ENCODE measurements around the gene GSG1L. TPM values are rescaled to one million over a fixed set of nuclear protein-coding genes. Genes with fewer than 3 reads are reported as not detected.
A peak's percentile ranks its signal among the peaks of the same experiment; 100 is the strongest.

GSG1L gene
- total and polyA plus RNA-seq, 4 donors, result 0.14 to 1.3 (median 0.24) TPM

DNA sequence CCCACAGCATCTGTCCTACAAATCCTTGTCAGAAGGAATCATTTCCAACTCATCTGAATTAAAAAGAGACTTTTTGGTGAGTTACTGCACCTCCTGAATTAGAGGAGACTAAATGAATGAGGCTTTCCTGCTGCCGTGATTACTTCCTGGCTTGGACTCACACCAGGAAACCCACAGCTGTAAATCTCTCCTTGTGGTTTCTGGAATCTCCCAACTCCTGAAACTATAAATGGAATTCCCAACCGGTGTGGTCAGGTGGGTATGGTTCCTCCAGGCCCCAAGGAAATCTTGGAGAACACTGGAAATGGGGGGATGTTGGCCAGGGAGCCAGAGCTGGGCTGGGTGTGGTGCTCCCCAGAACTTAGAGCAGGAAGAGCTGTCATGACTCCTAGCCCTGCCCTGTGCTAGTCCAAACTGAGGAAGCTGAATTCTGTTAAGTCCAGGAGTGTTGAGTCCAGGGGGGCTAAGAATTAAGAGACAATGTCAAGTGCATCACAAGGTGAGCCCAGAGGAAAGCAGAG lies 216.4 kb downstream of the GSG1L start:
- peaks cover 0 to 4% (median under 1%) of the 10 kb centered on the region in 4 donors for H3K9me3 ChIP-seq (ENCODE audit: control insufficient read depth in 4 of 4, insufficient read depth in 3 of 4, low read length in 3 of 4)
- no peaks in the 10 kb centered on the region for H3K36me3 ChIP-seq (ENCODE audit: control insufficient read depth in 4 of 4, insufficient read depth in 4 of 4, low read length in 4 of 4)
- H3K4me1 ChIP-seq (ENCODE audit: control insufficient read depth in 5 of 5, insufficient read depth in 5 of 5, low read length in 5 of 5), result no peaks in the 10 kb centered on the region
- peaks cover 0 to 2% (median 0%) of the 10 kb centered on the region in 3 donors for H3K27me3 ChIP-seq (ENCODE audit: control insufficient read depth in 3 of 3, insufficient read depth in 3 of 3, low read length in 2 of 3)
- 10 to 14% methylated on average over 2 of the region's 2 CpGs for WGBS, 2 donors
- ATAC-seq (ENCODE audit: insufficient read depth, low FRiP score) (no peak), DNase-seq (no peak)
- TF ChIP-seq, protein P1, sequence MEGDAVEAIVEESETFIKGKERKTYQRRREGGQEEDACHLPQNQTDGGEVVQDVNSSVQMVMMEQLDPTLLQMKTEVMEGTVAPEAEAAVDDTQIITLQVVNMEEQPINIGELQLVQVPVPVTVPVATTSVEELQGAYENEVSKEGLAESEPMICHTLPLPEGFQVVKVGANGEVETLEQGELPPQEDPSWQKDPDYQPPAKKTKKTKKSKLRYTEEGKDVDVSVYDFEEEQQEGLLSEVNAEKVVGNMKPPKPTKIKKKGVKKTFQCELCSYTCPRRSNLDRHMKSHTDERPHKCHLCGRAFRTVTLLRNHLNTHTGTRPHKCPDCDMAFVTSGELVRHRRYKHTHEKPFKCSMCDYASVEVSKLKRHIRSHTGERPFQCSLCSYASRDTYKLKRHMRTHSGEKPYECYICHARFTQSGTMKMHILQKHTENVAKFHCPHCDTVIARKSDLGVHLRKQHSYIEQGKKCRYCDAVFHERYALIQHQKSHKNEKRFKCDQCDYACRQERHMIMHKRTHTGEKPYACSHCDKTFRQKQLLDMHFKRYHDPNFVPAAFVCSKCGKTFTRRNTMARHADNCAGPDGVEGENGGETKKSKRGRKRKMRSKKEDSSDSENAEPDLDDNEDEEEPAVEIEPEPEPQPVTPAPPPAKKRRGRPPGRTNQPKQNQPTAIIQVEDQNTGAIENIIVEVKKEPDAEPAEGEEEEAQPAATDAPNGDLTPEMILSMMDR (IDR thresholded peaks at IDR 0.05; ENCODE audit: control extremely low read depth, extremely low read depth), result no peak
- H3K4me3 ChIP-seq, result no peak overlapping the region
- H3K27ac ChIP-seq (ENCODE audit: low read depth in 1 of 2, low read length in 1 of 2), result no peak overlapping the region
- H3K9ac ChIP-seq (ENCODE audit: insufficient read depth in 1 of 2, low read length in 2 of 2), result no peak overlapping the region

DNA sequence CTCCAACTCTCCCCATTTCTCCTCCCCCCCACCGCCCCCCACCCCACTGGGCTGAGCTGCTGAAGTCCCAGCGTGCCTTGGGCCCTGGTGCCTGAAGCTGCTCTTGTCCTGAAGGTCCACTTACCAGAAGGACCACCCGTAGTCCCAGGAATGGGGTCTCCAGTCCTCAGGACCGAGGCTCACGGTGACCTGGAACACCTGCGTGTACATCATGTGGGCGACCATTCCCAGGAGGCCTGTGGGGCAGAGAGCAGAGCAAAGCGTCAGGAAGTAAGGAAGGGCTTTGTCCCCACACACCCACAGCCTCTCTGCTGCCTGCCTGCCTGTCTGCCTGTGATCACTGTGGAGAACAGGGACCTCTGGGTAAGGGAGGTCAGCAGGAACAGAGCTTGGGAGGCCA lies 218.7 kb downstream of the GSG1L start:
- TF ChIP-seq, protein P1 (IDR thresholded peaks at IDR 0.05; ENCODE audit: control extremely low read depth, extremely low read depth), result no peak
- Histone ChIP-seq H3K9me3 (ENCODE audit: control insufficient read depth in 4 of 4, insufficient read depth in 3 of 4, low read length in 3 of 4) (peaks cover 0 to 7% (median under 1%) of the 10 kb centered on the region in 4 donors), H3K9ac (ENCODE audit: insufficient read depth in 1 of 2, low read length in 2 of 2) (no peak overlapping the region), H3K27ac (ENCODE audit: low read depth in 1 of 2, low read length in 1 of 2) (no peak overlapping the region), H3K36me3 (ENCODE audit: control insufficient read depth in 4 of 4, insufficient read depth in 4 of 4, low read length in 4 of 4) (no peaks in the 10 kb centered on the region), H3K27me3 (ENCODE audit: control insufficient read depth in 3 of 3, insufficient read depth in 3 of 3, low read length in 2 of 3) (peaks cover 0 to 3% (median 0%) of the 10 kb centered on the region in 3 donors), H3K4me1 (ENCODE audit: control insufficient read depth in 5 of 5, insufficient read depth in 5 of 5, low read length in 5 of 5) (no peaks in the 10 kb centered on the region), H3K4me3 (no peak overlapping the region)
- ATAC-seq (ENCODE audit: insufficient read depth, low FRiP score) (no peak), DNase-seq (no peak)
- WGBS, 2 donors, result 81 to 87% methylated on average over 8 of the region's 8 CpGs

DNA sequence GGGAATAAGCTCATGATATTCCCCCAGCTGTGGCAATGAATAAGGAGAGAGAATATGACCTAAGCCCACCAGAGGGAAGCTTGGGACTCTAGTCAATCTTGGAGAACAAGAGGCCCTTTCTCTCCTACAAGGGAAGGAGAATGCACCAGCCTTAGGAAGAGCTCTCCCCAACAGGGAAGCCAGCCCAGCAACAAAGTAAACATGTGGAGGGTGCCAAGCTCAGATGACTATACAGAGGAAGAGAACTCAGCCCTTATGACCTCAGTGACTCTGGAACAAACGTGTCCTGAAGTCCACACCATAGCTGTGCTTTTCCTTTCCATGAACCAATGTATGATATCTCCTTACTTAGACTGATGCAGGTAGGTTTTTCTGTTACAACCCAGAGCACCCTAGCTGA lies 219.7 kb downstream of the GSG1L start:
- 35 to 48% methylated on average over 1 of the region's 1 CpG for WGBS, 2 donors
- no peak overlapping the region for H3K27ac ChIP-seq (ENCODE audit: low read depth in 1 of 2, low read length in 1 of 2)
- TF ChIP-seq, protein P1 (IDR thresholded peaks at IDR 0.05; ENCODE audit: control extremely low read depth, extremely low read depth), result no peak
- H3K4me1 ChIP-seq (ENCODE audit: control insufficient read depth in 5 of 5, insufficient read depth in 5 of 5, low read length in 5 of 5), result no peaks in the 10 kb centered on the region
- H3K4me3 ChIP-seq, result no peak overlapping the region
- no peak for ATAC-seq (ENCODE audit: insufficient read depth, low FRiP score)
- H3K27me3 ChIP-seq (ENCODE audit: control insufficient read depth in 3 of 3, insufficient read depth in 3 of 3, low read length in 2 of 3), result peaks cover 0 to 3% (median 2%) of the 10 kb centered on the region in 3 donors
- H3K9me3 ChIP-seq (ENCODE audit: control insufficient read depth in 4 of 4, insufficient read depth in 3 of 4, low read length in 3 of 4), result peaks cover 0 to 7% (median under 1%) of the 10 kb centered on the region in 4 donors
- DNase-seq, result peak in 1 of 3 donors; percentile 1
- H3K36me3 ChIP-seq (ENCODE audit: control insufficient read depth in 4 of 4, insufficient read depth in 4 of 4, low read length in 4 of 4), result no peaks in the 10 kb centered on the region
- H3K9ac ChIP-seq (ENCODE audit: insufficient read depth in 1 of 2, low read length in 2 of 2), result no peak overlapping the region

DNA sequence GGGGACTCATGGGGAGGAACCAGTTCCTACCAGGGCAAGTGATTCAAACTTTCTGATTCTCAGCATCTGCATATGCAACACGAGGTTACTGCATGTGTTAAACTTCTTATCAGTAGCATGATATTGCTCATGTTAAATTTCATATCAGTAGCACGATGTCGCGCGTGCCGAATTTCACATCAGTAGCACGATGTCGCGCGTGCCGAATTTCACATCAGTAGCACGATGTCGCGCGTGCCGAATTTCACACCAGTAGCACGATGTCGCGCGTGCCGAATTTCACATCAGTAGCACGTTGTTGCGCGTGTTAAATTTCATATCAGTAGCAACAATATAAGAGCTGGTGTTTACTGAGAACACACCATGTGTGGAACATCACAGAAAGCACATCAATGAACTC lies 221.6 kb downstream of the GSG1L start:
- ATAC-seq (ENCODE audit: insufficient read depth, low FRiP score), result no peak
- peaks cover 0 to 3% (median 2%) of the 10 kb centered on the region in 3 donors for H3K27me3 ChIP-seq (ENCODE audit: control insufficient read depth in 3 of 3, insufficient read depth in 3 of 3, low read length in 2 of 3)
- 83 to 94% methylated on average over 23 to 24 of the region's 24 CpGs for WGBS, 2 donors
- H3K36me3 ChIP-seq (ENCODE audit: control insufficient read depth in 4 of 4, insufficient read depth in 4 of 4, low read length in 4 of 4), result no peaks in the 10 kb centered on the region
- no peaks in the 10 kb centered on the region for H3K4me1 ChIP-seq (ENCODE audit: control insufficient read depth in 5 of 5, insufficient read depth in 5 of 5, low read length in 5 of 5)
- TF ChIP-seq, protein P1 (IDR thresholded peaks at IDR 0.05; ENCODE audit: control extremely low read depth, extremely low read depth), result no peak
- no peak overlapping the region for H3K4me3 ChIP-seq
- peaks cover 0 to 9% (median under 1%) of the 10 kb centered on the region in 4 donors for H3K9me3 ChIP-seq (ENCODE audit: control insufficient read depth in 4 of 4, insufficient read depth in 3 of 4, low read length in 3 of 4)
- no peak for DNase-seq
- H3K27ac ChIP-seq (ENCODE audit: low read depth in 1 of 2, low read length in 1 of 2), result no peak overlapping the region
- H3K9ac ChIP-seq (ENCODE audit: insufficient read depth in 1 of 2, low read length in 2 of 2), result no peak overlapping the region
